ENCODE data around the gene CD93.

The CD93 gene

GRCh38 chr20:23099791-23100719 is 13.9 kb upstream of the CD93 start:
- no peak for DNase-seq

GRCh38 chr20:23097636-23098580 is 11.8 kb upstream of the CD93 start:
- DNase-seq: no peak

GRCh38 chr20:23096986-23097520 is 10.9 kb upstream of the CD93 start:
- no peak for DNase-seq

GRCh38 chr20:23096097-23096496 is 10.0 kb upstream of the CD93 start:
- DNase-seq: no peak

GRCh38 chr20:23095499-23095898 is 9.4 kb upstream of the CD93 start:
- no peak for DNase-seq

GRCh38 chr20:23094927-23095326 is 8.8 kb upstream of the CD93 start:
- DNase-seq: no peak

- DNase-seq: no peak
These were observed 8.2 kb upstream of the CD93 start for GRCh38 chr20:23094213-23094896.

GRCh38 chr20:23093613-23094012 is 7.5 kb upstream of the CD93 start:
- no peak for DNase-seq

GRCh38 chr20:23092861-23093495 is 6.9 kb upstream of the CD93 start:
- DNase-seq: no peak

GRCh38 chr20:23092384-23092756 is 6.2 kb upstream of the CD93 start:
- no peak for DNase-seq

- no peak for DNase-seq
These were observed 5.7 kb upstream of the CD93 start for GRCh38 chr20:23091721-23092383.

- DNase-seq: no peak
These were observed 4.8 kb upstream of the CD93 start for GRCh38 chr20:23090878-23091277.

- DNase-seq: no peak
These were observed 4.0 kb upstream of the CD93 start for GRCh38 chr20:23090147-23090546.

GRCh38 chr20:23088866-23089265 is 2.7 kb upstream of the CD93 start:
- DNase-seq: no peak

- DNase-seq: peak; percentile 34
These were observed 1.6 kb upstream of the CD93 start for GRCh38 chr20:23087587-23088251.

GRCh38 chr20:23086931-23087411 is 847 bp upstream of the CD93 start:
- peak; percentile 54 for DNase-seq

GRCh38 chr20:23085436-23086055 is 578 bp downstream of the CD93 start:
- no peak for DNase-seq

GRCh38 chr20:23084845-23085365 is 1.2 kb downstream of the CD93 start:
- DNase-seq: no peak

- no peak for DNase-seq
These were observed 1.8 kb downstream of the CD93 start for GRCh38 chr20:23084282-23084844.
